ENCODE results near the gene PAX3. TPM values are rescaled to one million over a fixed set of nuclear protein-coding genes. Genes with fewer than 3 reads are reported as not detected.

PAX3 gene
- total and polyA plus RNA-seq, 2 of the 13 experiments (the other 11 are each of a cell fraction or from before 2014, with no cell fraction given), result 0.07 TPM; not detected in 1

DNA sequence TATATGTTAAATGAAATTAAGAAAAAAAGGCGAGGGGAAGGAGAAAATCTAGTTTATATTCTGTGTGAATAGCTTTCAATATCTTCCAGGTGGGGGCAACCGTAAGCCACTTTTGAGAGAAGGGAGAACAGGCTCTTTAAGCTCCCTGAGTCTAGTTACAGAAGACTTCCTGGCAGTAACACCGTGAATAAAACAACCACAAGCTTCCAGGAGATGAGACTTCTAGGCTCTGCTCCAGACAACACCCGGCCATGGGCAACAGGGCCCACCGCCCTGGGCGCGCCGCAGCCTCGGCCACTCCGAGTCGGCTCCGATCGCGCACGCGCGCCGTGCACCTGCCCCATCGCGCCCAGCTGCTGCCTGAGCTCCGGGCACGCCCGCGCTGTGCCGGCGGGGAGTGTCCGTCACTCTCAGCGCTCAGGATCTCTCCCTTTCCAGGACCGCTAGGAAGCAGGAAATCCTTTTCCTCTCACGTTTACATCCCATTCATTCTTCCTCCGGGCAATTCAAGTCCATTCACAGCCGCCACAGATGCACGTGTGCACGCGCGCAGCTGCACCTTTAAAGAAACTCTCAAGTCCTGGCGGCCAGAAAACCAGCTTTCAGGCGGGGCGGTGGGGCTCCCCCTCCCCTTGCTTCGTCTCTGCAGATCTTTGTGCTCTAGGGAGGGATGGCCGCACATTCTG, 19.4 kb upstream of the PAX3 start (continued):
- TF ChIP-seq YY1 (IDR thresholded peaks at IDR 0.05; ENCODE audit: insufficient read depth, insufficient replicate concordance, low read depth, low read length), result peak; percentile 17
- TF ChIP-seq ZNF468 (CRISPR knock-in tag; IDR thresholded peaks at IDR 0.05), result 0 out of 2 replicates have a peak, but pooled peaks have one; percentile 62
- TF ChIP-seq MED8 (CRISPR knock-in tag; IDR thresholded peaks at IDR 0.05; ENCODE audit: insufficient replicate concordance), result no peak
- peak; percentile 62; the same call in 1 of the 2 replicates for TF ChIP-seq ZNF749 (CRISPR knock-in tag; IDR thresholded peaks at IDR 0.05; ENCODE audit: borderline replicate concordance)
- TF ChIP-seq SAP130 (CRISPR knock-in tag; IDR thresholded peaks at IDR 0.05; ENCODE audit: low read depth), result peak; percentile 59
- TF ChIP-seq, protein P1, sequence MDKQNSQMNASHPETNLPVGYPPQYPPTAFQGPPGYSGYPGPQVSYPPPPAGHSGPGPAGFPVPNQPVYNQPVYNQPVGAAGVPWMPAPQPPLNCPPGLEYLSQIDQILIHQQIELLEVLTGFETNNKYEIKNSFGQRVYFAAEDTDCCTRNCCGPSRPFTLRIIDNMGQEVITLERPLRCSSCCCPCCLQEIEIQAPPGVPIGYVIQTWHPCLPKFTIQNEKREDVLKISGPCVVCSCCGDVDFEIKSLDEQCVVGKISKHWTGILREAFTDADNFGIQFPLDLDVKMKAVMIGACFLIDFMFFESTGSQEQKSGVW (CRISPR knock-in tag; IDR thresholded peaks at IDR 0.05; ENCODE audit: borderline replicate concordance), result no peak
- TF ChIP-seq, protein P2, sequence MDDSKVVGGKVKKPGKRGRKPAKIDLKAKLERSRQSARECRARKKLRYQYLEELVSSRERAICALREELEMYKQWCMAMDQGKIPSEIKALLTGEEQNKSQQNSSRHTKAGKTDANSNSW (CRISPR knock-in tag; IDR thresholded peaks at IDR 0.05; ENCODE audit: borderline replicate concordance), result 0 out of 2 replicates have a peak, but pooled peaks have one; percentile 22
- no peak for TF ChIP-seq ZFP37 (CRISPR knock-in tag; IDR thresholded peaks at IDR 0.05; ENCODE audit: borderline replicate concordance)
- peak; percentile 59; the same call in 1 of the 2 replicates for TF ChIP-seq TBX2 (CRISPR knock-in tag; IDR thresholded peaks at IDR 0.05; ENCODE audit: borderline replicate concordance)
- TF ChIP-seq FOXM1 (CRISPR knock-in tag; IDR thresholded peaks at IDR 0.05), result 0 out of 2 replicates have a peak, but pooled peaks have one; percentile 38
- TF ChIP-seq FIP1L1 (IDR thresholded peaks at IDR 0.05; ENCODE audit: borderline replicate concordance, insufficient read depth, low read depth, low read length), result no peak
- TF ChIP-seq, protein P3, sequence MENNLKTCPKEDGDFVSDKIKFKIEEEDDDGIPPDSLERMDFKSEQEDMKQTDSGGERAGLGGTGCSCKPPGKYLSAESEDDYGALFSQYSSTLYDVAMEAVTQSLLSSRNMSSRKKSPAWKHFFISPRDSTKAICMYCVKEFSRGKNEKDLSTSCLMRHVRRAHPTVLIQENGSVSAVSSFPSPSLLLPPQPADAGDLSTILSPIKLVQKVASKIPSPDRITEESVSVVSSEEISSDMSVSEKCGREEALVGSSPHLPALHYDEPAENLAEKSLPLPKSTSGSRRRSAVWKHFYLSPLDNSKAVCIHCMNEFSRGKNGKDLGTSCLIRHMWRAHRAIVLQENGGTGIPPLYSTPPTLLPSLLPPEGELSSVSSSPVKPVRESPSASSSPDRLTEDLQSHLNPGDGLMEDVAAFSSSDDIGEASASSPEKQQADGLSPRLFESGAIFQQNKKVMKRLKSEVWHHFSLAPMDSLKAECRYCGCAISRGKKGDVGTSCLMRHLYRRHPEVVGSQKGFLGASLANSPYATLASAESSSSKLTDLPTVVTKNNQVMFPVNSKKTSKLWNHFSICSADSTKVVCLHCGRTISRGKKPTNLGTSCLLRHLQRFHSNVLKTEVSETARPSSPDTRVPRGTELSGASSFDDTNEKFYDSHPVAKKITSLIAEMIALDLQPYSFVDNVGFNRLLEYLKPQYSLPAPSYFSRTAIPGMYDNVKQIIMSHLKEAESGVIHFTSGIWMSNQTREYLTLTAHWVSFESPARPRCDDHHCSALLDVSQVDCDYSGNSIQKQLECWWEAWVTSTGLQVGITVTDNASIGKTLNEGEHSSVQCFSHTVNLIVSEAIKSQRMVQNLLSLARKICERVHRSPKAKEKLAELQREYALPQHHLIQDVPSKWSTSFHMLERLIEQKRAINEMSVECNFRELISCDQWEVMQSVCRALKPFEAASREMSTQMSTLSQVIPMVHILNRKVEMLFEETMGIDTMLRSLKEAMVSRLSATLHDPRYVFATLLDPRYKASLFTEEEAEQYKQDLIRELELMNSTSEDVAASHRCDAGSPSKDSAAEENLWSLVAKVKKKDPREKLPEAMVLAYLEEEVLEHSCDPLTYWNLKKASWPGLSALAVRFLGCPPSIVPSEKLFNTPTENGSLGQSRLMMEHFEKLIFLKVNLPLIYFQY (CRISPR knock-in tag; IDR thresholded peaks at IDR 0.05; ENCODE audit: borderline replicate concordance), result peak; percentile 30; the same call in 1 of the 2 replicates
- TF ChIP-seq, protein P4, sequence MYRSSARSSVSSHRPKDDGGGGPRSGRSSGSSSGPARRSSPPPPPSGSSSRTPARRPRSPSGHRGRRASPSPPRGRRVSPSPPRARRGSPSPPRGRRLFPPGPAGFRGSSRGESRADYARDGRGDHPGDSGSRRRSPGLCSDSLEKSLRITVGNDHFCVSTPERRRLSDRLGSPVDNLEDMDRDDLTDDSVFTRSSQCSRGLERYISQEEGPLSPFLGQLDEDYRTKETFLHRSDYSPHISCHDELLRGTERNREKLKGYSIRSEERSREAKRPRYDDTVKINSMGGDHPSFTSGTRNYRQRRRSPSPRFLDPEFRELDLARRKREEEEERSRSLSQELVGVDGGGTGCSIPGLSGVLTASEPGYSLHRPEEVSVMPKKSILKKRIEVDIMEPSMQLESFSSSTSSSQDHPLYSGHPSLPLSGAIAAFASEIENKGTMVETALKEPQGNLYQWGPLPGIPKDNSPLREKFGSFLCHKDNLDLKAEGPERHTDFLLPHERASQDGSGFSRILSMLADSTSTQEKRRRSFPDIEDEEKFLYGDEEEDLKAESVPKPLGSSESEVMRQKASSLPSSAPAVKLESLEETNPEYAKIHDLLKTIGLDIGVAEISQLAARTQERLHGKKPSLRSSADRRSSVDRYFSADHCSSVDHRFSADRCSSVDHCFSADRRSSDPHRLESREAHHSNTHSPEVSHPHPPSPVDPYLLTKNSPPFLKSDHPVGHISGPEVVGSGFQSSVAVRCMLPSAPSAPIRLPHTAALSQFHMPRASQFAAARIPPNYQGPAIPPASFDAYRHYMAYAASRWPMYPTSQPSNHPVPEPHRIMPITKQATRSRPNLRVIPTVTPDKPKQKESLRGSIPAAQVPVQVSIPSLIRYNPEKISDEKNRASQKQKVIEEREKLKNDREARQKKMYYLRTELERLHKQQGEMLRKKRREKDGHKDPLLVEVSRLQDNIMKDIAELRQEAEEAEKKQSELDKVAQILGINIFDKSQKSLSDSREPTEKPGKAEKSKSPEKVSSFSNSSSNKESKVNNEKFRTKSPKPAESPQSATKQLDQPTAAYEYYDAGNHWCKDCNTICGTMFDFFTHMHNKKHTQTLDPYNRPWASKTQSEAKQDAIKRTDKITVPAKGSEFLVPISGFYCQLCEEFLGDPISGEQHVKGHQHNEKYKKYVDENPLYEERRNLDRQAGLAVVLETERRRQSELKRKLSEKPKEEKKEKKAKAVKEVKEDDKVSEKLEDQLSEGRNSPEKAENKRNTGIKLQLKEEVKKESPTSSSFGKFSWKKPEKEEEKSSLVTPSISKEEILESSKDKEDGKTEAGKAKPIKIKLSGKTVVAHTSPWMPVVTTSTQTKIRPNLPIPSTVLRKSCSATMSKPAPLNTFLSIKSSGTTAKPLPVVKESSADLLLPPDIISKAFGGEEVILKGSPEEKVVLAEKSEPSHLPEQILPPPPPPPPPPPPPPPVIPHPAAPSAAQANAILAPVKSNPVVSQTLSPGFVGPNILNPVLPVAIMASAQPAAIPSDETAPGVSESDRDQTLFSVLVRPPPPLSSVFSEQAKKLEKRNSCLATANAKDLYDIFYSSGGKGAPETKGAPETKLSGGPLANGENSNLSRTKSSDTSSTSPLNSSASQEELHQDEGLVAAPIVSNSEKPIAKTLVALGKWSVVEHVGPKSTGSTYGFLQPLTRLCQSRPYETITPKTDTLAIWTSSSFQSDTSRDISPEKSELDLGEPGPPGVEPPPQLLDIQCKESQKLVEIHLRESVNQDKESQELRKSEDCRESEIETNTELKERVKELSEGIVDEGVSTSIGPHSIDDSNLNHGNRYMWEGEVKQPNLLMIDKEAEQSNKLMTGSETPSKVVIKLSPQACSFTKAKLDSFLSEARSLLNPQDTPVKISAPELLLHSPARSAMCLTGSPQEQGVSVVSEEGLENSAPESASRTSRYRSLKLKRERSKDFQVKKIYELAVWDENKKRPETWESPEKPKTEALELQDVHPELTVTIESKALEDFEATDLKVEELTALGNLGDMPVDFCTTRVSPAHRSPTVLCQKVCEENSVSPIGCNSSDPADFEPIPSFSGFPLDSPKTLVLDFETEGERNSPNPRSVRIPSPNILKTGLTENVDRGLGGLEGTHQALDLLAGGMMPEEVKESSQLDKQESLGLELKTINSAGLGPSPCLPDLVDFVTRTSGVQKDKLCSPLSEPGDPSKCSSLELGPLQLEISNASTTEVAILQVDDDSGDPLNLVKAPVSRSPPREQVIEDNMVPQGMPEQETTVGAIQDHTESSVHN (CRISPR knock-in tag; IDR thresholded peaks at IDR 0.05), result 0 out of 2 replicates have a peak, but pooled peaks have one; percentile 88
- no peak for TF ChIP-seq U2AF1 (optimal IDR thresholded peaks at IDR 0.05; ENCODE audit: low read depth, low read length)
